Measurements from ENCODE around the gene ANO2.

The ANO2 gene

DNA sequence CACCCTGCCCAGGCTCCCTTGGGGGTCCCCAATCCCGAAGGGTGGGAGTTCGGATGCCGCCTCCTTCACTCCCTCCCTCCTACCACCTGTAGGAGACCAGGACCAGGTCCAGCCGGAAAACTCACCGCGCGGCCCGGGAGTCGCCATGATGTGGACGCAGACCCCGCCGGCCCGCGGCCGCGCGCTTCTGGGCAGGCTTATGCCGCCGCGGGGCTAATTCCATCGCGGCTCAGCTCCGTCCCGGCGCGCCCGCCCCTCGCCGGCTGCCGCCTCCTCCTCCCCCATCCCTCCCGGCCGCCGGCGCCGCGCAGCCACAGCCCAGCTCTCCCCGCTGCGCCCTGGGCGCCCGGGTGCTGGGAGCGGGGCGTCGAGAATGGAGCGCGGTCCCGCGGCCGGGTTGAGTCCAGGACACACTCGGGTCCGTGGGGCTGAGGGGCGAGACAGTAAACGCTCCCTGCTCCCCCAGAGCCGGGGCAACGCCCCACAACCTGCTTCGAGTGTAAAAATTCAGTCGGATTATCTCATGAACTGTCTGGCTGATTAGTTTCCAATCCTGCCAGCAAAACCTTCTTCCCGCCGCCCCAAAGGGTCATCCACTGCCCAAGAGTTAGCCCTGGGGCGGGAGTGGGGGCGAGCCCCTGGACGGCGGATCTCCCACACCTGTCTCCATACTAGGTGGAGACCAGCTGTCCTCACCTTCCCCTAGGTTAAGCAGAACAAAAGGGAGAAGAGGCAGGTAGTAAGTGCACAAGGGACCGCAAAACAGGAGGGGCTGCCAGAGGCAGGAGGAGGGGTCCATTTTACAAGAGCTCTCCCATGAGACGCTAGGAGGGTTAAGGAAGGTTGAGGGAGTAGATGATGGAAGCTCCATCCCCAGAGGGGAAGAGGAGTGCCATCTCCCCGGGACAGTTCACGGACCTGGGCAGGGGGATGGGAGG is at the start of gene ANO2:
Gene ANO2 (minus strand): TSS at position 189 of the 938 bp plus-strand sequence. CDS start 42 bp downstream, at position 147.
- no peak for DNase-seq

DNA sequence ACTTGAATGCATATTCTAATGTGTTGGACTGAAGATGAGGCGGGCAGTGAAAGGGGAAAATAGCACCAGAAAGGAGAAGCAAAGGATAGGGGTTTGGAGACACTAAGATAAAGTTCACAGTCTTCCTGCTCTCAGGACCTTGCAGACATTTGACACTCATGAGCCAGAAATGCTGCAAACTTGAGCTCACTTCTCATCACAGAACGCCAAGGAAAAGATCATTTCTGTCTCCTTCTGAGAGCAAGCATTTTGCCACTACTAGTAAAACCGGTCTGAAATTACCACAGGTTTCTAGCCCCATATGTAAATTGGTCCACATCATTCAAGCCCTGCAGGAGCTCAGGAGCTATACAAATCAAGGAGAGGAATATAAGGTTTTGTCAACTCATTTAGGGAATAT is 44.6 kb upstream of the ANO2 start:
- no peak for DNase-seq

DNA sequence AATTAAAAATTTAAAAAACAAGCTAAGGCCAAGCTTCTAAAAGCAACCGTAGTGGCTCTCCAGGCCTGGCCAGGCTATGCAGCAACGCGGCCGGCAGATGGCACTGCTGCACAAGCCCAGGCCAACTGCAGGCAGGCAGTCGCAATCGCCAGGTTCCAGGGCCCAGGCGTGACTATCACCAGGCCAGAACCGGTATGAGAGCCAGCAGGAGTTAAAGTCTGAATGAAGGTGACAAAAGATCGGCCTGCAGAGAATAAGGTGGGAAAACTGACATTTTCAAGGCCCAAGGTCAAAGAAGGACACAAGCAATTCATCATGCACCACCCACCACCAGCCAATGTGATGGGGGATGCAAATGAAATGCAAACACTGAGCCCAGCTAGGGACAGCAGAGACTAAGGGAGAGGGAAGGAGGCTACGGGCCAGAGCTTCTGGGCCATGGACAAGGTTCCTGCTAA is 43.6 kb upstream of the ANO2 start:
- peak; percentile 69 for DNase-seq

DNA sequence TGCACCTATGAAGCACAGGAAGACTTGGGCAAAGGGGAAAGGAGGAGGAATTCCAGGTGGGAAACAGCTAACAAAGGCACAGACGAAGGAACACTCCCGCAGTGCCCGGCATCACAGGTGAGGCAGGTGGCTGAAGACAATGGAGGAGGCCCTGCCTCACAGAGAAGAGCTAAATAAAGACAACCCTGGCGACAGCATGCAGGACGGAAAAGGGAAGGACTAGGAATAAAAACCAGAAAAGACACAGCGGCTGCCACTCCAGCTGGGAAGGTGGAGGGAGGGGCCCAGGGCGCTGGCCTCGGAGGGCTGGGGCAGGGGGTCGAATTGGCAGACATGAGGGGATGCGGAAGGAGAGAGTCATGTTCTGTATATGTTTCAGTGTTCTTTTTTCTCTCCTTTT is 43.0 kb upstream of the ANO2 start:
- no peak for DNase-seq

- no peak for DNase-seq
These were observed 42.5 kb upstream of the ANO2 start for GRCh38 chr12:5987573-5987972.

GRCh38 chr12:5985471-5985870 is 40.4 kb upstream of the ANO2 start:
- no peak for DNase-seq

- DNase-seq, result no peak
These were observed 39.8 kb upstream of the ANO2 start for GRCh38 chr12:5984873-5985272.

DNA sequence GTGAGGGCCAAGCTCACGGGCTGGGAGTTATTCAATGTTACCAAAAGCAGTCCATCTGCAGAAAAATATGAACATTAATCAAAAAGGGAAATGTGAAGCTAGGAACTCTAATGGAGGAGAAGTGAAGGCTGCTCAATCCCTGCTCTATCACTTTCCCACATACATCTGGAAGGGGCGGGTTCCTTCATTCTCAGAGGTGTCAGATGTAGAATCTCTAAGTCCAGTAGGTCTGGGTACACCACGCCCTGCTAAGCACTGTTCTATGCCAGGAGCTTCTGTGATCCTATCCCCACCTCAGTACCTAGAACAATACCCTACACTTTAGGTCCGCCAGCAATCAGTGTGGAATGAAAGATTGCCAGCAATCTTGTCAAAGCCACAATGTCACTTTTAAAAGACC is 37.0 kb upstream of the ANO2 start:
- DNase-seq, result no peak

DNA sequence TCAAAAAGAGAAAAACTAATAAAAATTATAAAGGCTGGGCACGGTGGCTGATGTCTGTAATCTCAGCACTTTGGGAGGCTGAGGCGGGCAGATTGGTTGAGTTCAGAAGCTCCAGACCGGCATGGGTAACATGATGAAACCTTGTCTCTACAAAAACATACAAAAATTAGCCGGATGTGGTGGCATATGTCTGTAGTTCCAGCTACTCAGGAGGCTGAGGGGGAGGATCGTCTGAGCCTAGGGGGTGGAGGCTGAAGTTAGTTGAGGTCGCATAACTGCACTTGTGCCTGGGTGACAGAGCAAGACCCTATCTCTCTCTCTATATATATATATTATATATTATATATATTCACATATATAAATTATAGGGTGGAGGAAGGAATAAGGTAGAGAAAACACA is 32.5 kb upstream of the ANO2 start:
- no peak for DNase-seq

- DNase-seq, result no peak
These were observed 31.7 kb upstream of the ANO2 start for GRCh38 chr12:5976711-5977110.

- DNase-seq, result no peak
These were observed 31.1 kb upstream of the ANO2 start for GRCh38 chr12:5976196-5976595.

GRCh38 chr12:5973461-5974115 is 28.5 kb upstream of the ANO2 start:
- DNase-seq, result no peak

GRCh38 chr12:5972387-5972786 is 27.3 kb upstream of the ANO2 start:
- no peak for DNase-seq

DNA sequence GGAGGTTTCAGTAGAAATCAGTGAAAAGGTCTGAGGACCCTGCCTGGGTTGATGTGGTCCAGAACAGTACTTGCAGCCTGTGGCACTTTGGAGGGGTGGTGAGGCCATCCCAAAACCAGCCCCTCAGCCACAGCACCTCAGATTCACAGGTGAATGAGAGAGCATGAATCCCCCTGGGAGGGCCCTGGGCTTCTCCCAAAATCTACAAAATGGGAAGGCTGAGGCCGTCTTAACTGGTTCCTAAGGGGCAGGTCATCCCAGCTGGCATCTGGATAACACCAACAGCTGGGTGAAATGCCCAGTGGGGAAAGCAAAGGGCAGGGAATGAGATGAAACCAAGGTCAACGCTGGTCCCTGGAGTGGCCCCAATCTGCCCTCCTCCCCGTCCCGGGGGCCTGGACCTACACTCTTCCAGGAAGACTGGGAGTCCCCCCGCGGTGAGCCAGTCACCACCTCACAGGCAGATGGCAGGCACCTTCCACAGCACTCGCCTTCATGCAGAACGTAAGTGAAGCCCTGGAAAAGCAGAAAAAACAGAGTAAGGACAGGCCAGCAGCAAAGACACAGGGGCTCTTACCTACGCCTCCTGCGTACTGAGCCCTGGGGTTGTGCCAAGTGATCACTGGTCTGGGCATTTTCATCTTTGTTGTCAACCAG is 26.3 kb upstream of the ANO2 start:
- no peak for DNase-seq

DNA sequence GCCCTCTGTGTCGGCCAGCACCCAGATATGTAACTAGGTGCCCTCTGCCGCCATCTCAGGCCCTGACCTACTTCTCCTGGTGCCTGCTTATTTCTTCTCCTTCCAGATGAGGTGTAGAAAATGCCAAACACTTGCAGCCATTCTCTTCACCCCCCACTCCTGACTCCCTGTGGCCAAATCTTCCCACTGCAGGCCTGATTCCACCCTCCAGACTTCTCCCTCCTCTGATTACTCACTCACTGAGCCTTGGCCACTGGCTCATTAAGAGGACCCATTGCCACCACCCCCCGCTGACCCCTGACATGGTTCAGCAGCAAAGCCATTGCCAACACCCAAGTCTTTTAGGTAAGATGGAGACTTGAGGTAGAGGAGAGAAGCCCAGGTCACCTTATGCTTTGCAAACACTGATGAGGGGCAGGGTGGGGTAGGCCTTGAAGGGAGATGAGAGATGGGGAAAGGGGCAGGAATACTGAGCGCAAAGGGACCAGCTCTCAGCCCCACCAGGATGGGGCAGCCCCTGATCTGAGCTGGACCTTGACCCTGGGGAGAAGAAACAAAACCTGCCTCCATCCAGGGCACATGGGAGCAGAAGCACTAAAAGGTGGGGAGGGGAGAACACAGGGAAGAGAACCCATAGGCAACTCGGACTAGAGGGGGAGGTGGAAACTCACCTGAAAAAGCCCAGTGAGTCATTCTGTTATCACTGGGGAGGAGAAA is 25.1 kb upstream of the ANO2 start:
- no peak for DNase-seq

GRCh38 chr12:5969156-5969973 is 24.3 kb upstream of the ANO2 start:
- DNase-seq, result no peak

GRCh38 chr12:5967645-5968415 is 22.8 kb upstream of the ANO2 start:
- DNase-seq, result no peak

- DNase-seq, result no peak
These were observed 21.5 kb upstream of the ANO2 start for GRCh38 chr12:5966486-5967095.

- peak; percentile 45 for DNase-seq
These were observed 20.9 kb upstream of the ANO2 start for GRCh38 chr12:5965950-5966383.
